Posterior cingulate gyrus (tissue), 11 donors: Measurements from ENCODE around the gene CARS2.

Source experiments
- DNase-seq, 10 donors: peaks; one replicate each; pipeline versions ENCODE4 v3.0.0 to v3.0.0-alpha.2; 2020 to 2021; ENCODE audit warnings: mixed read lengths in 3 of 10
- intact Hi-C: fragments of 100-400 bp; cut with DNase I; formaldehyde crosslinking; loops from one replicate; pipeline ENCODE4 v1.15.1; 2023

CARS2 gene

DNA sequence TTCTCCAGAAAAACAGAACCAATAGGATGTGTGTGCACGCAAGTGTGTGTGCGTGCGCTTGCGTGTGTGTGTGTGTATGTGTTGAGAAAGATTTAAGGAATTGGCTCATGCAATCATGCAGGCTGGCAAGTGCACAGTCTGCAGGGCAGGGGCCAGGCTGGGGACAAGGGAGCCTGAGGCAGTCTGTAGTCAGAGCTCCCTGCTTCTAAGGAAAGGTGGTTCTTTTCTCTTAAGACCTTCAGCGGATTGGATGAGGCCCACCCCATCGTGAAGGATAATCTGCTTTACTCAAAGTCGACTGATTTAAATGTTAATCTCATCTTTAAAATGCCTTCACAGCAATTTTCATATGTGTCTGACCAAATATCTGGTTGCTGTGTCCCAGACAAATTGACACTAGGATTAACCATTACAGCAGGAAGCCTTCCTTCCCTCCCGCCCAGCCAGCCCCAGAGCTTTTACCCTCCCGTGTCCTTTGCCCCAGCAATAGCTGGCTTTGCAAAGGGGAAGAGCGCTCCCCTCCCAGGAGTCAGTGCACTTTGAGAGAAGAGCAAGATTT lies 105.6 kb downstream of the CARS2 start:
- DNase-seq = no peak
- intact Hi-C loops = no loop called here

DNA sequence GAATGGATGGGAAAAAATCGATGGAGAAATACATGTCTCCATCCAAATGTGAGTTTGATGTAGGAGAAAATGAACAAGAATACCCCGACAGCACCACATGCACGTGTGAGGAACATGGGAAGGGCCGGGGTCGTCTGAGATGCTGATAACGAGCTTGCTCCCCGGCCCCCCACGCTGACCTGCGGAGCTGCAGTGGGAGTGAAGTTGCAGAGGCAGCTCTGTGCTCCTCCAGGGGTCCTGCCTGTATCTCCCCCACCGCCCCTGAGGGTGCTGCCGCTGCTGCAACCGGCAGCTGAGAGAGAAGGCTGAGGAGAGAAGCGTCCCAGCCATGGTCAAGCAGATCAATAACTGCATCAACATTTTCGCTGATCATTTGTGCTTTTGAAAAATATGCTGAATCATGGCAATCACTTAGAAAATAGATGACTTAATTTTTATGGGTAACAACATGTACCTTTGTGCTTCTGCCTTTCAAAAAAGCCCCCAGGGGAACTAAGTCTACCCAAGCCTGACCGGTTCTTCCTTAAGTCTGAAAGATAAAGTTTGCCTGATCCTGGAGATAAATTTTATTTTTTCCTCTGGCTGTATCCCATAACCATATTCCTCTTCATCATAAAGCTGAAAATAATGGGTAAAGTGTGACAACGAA lies 108.8 kb downstream of the CARS2 start:
- no peak for DNase-seq
- intact Hi-C loops = loop anchor here (5.0 kb wide), 1 partner anchor 220 kb away; no protein-coding TSS in a partner anchor

DNA sequence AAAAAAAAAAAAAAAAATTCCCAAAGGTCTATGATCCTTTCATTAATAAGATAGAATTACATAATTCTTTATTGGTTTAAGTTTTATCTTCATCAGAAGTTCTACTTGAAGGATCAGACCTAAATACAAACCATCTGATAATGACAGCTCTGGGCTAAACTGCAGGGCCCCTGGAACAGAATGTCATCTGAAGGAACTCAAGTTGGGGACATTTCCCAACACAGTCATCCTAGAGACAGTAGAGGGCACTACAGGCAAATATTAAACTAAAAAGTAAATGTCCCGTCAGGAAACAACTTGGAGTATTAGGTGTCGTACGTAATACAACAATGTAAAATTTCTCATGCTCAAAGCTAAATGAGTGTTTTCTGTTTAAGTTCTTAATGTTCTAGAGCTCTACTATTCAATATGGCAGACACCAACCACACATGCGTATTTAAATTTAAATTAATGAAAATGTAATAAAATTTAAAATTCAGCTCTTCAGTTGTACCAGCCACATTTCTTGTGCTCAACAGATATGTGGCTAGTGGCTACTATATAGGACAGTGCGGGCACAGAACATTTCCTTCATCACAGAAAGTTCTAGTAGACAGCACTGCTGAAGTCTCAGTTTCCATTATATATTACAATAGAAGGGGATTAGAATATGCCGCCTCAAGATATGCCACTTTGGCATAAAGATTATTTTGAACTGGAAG lies 112.3 kb downstream of the CARS2 start:
- intact Hi-C loops = no loop called here

DNA sequence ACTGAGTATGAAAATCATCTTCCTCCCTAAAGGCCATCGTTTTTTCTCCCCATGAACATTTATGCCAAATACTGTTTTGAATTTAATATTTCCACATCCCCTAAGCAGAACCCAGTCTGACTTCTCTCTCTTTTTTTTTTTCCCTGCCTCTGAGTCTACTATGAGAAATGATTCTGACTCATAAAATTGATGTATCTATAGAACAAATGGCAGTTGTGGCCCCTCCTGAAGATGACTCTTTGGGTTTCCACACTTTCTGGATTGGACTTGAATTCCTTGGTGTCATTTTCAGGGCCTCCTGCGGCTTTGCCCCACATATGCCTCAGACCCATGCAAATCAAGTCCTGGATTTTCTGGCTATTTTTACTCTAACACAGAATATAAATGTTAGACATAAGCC lies 113.3 kb downstream of the CARS2 start:
- intact Hi-C loops = no loop called here
- DNase-seq = no peak

More for the DNA sequence above, 112.3 kb downstream of the CARS2 start:
- no peak for DNase-seq
